Measurements from ENCODE around the gene RTBDN.

RTBDN gene

DNA sequence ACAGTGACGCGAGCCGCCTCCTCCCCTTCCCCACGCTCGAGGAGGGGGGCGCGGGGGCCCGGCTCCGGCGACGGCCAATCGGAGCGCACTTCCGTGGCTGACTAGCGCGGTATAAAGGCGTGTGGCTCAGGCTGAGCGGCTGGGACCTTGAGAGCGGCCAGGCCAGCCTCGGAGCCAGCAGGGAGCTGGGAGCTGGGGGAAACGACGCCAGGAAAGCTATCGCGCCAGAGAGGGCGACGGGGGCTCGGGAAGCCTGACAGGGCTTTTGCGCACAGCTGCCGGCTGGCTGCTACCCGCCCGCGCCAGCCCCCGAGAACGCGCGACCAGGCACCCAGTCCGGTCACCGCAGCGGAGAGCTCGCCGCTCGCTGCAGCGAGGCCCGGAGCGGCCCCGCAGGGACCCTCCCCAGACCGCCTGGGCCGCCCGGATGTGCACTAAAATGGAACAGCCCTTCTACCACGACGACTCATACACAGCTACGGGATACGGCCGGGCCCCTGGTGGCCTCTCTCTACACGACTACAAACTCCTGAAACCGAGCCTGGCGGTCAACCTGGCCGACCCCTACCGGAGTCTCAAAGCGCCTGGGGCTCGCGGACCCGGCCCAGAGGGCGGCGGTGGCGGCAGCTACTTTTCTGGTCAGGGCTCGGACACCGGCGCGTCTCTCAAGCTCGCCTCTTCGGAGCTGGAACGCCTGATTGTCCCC lies 42.9 kb downstream of the RTBDN start, which contains the start of gene JUNB:
JUNB (plus strand) TSS at position 142 of the 706 bp plus-strand sequence; CDS start at position 428, 286 bp downstream.
- peak; percentile 99 for DNase-seq

DNA sequence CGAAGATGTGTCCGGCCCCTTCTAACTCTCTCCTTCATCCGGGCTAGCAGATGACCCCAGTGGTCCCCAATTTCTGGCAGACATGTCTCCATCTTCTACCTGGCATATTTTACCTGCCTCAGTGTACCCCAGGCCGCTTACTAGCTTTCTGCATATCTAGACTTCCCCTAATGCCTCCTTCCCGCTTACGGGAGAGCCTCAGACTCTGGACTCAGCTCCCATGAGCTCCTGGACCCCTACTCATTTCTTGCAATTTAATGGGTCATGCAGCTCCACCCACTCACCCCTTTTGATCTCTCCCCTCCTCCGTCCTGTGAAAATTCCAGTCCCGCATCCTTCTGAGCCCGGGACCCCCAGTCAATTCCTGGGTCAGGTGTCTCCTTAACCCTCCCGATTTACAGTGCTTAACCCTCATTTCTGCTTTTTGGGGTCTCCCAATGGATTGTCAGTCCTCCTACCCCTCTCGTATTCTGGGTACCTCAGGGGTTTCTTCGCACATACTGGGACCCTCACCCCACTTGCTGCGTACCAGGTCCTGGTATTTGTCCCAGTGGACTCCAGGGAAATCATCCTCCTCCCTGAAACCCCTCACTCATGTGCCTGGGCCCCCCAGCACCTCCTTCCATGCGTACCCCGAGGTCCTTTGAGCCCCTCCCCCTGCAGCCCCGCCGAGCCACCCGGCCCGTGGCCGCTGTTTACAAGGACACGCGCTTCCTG lies 43.6 kb downstream of the RTBDN start:
- DNase-seq = peak; percentile 58

DNA sequence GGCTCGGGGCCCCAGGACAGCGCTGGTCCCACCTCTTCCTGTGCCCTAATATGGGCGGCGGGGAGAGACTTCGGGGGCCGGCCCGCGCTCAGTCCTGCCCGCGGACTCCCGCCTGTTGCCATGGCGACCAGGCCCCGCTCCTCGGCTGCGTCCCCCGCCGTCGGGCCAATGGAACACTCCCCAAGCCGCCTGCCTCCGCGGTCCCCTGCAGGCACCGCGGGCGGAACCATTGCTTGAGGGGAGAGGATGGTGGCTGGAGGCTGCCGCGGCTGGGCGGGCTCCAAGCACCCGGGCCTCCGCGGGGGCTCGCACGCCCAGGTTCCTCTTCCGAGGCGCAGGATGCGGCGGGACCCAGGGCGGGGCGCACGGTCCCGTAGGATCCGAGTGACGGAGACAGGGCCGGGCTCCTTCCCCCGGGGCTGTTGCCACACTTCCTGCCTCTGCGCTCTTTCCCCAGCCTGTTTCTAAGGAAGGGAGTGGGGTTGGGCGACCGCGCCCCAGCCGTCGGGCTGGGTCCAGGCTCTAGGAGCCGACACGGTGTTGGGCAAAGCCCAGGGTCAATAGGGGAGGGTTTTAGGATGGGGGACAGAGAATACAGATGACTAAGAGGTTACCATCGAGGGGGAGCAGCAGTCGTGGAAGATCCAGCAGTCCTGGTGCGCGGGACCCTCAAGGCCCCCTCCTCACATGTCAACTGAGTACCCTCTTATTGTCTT lies 44.3 kb downstream of the RTBDN start:
- peak; percentile 99 for DNase-seq

DNA sequence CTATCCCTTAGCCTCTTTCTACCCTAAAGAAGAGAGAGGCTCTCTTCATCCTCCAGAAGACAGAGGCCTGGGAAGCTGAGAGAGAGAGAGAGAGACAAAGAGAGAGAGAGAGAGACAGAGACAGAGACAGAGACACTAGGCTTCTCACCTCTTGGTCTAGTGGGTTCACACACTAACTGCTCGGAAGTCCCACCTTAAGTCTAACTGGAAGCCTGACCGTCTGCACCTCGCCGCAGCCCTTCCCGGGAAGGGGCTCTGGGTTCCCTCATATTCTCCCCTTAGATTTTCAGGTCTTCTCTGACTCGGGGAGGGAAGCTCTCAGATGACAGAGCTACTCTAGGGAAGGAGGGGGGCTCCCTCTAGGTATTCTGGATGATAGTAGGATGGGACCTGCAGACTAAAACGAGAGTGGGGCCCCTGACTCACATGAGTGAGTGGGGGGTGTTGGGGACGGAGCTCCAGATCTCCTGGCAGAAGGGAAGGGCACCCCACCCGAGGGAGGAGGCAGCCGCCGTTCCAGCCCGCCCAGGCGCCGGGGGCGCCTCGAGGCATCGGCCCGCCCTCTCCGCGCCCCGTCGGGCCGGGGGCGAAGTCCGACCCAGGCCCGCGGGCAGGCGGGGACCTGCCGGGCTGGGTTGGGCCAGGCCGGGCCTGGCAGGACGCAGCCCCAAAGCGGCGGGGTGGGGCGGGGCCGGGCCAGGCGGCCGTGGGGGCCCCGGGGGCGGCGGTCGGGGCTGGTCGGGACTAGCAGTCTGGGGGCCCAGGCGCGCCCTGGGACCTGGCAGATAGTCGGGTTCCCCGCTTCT lies 45.1 kb downstream of the RTBDN start:
- DNase-seq = peak; percentile 95

DNA sequence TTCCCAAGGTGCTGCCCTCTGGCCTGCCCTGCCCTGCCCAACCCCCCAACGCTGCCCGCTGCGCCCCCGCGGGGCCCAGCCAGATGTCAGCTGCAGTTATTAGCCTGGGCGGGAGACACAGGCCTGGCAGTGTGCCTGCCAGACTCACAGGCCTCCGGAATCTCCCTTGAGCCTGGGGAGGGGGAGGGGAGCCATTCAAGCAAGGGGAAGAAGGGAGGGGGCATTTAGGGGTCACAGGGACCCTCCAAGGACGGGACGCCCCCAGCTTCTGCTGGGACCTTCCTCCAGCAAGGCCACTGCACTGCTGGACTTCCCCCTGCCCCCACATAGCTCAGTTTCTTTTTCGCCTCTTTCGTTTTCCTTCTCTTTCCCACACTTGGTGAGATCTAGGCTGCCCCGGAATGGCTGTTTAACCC lies 45.7 kb downstream of the RTBDN start:
- DNase-seq = peak; percentile 96

DNA sequence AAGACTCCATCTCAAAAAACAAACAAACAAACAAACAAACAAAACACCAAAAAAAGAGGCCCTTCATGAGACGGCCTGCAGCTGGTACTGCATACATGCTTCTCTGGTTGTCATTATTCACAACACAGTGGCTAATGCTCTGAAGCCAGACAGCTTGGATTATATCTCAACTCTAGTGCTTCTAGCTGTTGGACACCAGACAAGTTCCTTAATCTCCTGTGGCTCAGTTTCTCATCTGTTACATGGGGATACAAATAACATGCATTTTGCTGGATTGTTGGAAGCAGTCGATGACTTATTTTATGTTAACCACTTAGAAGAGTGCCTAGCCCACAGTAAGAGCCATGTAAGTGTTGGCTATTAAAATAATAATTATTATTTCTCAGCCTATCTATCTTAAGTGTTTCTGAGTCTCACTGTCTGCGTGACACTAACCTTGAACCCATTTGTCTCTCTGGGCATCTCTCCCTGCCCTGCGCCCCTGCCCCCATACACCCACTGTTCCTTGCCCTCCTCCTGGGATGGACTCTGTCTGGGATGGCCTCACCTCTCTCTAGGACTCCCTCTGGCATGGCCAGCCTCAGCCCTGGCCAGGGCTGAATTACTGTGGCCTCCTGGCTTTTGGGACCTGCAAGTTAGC lies 46.2 kb downstream of the RTBDN start:
- peak; percentile 56 for DNase-seq

DNA sequence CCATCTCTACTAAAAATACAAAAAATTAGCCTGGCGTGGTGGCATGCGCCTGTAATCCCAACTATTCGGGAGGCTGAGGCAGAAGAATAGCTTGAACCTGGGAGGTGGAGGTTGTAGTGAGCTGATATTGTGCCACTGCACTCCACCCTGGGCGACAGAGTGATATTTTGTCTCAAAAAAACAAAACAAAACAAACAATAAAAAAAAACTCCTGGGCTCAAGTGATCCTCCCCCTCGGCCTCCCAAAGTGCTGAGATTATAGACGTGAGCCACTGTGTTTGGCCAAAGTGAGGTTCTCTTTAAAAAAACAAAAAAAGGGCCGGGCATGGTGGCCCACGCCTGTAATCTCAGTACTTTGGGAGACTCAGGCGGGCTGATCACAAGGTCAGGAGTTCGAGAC lies 46.9 kb downstream of the RTBDN start:
- DNase-seq = no peak

DNA sequence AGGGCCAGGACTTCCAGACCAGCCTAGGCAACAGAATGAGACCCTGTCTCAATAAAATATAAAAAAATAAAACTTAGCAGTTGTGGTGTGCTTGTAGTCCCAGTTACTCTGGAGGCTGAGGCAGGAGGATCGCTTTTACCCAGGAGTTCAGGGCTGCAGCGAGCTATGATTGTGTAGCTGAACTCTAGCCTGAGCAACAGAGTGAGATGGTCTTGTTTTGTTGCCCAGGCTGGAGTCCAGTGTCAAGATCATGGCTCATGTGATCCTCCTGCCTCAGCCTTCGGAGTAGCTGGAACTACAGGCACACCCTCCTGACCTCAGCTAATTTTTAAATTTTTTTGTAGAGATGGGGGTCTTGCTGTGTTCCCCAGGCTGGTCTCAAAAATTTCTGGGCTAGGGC lies 47.4 kb downstream of the RTBDN start:
- no peak for DNase-seq

DNA sequence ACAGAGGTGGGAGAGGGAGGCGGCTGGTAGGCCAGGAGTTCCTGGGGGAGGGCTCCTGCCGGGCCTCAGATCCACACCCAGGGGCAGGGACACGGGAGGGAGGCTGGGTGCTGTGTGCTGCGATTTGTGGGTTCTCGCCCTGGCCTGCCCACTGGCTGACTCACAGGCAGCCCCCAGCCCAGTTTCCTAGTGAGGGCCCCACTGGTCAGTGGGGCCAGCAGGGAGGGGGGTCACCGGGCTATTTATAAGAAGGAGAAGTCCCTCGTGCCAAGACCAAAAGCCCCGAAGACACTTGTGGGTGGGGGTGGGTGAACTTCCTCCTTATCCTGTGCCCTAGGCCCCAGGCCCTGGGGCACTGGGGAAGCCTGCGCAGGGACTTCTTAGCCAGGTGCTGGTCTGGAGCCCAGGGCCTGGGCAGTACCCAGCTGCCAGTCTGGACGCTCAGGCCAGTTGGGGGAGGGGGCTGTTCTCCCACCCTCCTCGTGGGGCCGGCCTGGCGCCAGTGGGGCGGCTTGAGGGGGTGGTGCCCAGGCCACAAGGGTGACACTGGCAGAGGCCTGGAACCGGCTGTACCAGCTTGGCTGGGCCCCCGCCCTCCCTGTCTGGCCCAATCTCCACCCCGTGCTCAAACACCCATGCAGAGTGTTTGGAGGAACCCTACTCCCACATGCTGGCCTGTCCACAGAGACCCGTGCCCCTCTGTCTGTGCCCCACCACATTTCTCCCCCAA lies 48.1 kb downstream of the RTBDN start:
- peak; percentile 29 for DNase-seq

DNA sequence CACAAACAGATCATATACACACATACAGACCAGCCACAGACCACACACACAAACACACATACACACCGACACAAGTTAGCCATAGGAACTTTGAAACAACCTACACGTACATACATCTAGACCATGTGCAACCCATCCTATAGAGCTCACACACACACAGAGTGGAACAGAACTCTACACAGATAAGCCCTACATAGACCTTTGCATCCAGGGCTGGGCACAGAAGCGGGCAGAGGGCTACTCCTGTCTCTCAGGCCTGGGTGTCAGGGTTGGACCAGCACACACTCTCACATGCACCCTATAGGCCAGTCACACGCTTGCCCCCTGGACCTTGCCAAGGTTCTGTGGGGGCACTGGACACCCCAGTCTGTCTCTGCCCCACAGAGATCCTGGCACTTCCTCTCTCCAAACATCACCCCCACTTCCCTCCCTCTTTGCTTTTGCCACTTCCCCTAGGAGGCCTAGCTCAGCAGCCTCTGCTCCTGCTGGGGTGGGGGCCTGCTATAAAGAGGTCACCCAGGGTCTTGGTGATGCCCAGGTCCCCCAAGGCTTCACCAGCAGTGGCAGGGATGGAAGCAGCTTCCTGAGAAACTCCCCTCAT lies 48.8 kb downstream of the RTBDN start:
- peak; percentile 49 for DNase-seq

DNA sequence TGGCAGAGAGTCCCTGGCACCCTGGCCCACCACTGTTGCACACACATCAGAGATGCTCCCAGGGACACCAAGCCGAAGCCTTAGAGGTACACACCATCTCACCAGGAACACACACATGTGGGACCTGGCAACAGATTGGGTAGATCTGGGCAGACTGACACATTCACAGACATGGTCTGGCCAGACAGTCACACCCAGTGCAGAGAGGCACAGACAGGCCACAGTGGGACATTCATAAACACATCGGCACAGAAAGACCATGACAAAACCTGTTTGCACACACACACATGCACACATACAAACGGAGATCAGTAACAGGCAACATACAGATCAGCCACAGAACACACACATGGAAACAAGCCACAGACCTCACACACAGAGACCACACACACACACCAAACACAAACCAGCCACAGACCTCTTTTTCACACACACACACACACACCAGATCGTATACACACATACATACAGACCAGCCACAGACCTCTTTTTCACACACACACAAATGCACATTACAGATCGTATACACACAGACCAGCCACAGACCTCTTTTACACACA lies 49.4 kb downstream of the RTBDN start:
- peak; percentile 46 for DNase-seq

DNA sequence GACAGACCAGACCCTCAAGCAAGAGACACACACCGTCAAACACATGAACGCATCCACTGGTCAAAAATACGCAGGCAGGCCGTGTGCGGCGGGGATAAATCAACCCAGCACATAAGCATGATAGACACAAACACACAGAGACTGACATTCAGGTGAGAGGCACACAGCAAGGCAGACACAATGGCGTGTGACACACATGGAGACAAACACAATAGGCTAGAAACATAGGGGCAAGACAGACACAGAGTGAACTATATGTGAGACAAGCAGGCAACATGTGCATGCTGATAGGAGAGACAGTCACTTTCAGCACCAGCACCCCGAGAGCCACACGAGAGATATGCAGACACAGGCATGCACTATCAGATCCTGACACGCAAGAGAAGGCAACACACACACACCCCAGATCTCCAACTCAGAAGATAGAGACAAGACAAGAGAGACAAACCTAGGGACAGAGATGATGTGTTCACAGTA lies 49.9 kb downstream of the RTBDN start:
- DNase-seq = peak; percentile 46

DNA sequence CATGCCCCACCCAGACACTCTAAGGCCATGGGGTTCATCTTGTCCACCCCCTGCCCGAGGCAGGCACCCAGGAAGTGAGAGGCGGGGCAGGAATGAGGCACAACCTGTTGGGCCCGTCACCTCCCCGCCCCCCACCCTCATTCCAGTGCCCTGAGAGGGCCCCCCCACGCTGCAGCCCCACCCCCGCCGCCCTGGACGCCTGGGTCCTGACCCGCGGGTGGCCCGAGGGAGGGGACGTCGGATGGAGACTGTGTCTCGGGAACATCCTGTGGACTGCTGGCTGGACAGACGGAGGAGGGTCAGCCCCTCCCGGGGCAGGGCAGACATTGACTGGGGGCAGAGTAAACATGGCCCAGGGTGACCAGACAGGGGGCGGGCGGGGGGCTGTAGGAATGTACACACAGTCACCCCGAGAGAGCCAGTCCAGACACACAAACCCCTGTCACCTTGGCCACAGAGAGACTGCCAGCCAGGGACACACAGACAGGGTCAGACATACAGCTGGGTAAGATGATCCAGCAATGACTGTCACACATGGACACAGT lies 50.5 kb downstream of the RTBDN start:
- DNase-seq = peak; percentile 47

DNA sequence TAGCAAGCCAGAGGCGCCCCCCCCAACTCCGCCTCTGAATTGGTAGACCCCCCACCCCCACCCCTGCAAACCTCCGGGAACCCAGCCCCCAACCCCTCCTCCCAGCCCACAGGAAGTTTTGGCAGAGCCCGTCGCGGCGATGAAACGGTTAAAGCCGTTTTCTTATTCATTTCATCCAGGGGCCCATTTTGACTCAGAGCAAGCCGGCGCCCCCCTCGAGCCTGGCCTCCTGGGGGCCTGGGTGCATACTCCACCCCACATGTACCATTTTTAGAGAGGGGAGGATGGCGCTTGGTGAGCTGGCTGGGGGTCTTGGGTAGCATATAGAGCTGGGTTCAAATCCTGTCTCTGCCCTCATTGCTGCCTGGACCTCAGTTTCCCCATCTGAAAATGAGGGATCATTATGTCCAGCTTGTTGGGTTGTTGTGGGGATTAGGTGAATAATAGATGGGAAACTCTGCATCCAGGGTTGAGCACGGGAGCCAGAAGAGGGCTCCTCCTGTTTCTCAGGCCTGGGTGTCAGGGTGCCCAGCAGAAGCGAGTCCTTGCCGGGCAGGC lies 51.0 kb downstream of the RTBDN start:
- peak; percentile 70 for DNase-seq

DNA sequence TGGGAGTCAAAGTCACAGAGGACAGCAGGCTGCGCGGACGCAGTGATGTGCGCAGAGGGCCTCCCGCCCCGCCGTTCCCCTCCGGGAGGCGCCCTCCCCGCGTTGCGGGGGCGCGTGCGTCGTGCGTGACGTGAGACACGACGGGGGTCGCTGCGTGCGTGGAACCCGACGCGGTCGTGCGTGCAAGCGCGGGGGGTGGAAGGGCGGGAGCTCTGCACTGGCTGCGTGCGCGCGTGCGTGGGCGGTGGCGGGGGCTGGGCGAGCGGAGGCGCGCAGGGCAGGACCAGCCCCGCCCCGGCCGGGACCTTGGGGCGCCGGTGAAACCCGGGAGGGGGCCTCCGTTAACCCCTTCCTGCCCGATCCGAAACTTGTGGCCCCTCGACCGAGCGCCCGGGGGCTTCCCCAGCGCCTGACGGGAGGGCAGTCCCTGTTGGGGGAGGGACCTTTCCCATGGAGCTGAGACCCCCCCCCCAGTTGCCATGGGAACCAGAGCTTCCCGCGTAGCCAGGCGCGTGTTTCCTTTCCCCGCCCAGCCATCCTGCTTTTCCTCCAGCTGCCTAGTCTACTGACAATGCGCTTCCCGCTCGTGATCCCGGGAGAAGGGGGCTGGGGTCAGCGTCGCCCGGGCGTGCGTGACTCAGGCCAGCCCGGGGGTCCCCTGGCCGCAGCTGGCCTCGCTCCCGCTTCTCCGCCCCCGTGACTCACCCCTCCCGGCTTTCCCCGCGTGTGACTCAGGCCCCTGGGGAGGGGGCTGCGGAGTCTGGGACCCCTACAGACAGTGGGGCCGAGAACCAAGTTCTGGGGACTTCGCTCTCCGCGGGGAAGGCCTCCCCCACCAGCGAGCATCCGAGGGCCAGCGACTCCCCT lies 51.7 kb downstream of the RTBDN start:
- DNase-seq = peak; percentile 92

DNA sequence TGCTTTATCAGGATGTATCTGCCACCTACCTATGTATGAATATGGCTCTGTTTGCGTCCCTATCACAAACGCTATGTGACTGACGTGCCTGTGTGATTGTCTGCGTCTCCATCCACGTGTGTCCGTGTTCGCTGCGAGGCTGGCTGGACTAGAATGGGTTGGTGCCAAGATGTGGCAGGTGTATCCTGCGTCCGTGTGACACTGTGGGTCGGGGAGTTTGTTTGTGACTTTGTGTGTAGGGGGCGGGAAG lies 52.3 kb downstream of the RTBDN start:
- no peak for DNase-seq

DNA sequence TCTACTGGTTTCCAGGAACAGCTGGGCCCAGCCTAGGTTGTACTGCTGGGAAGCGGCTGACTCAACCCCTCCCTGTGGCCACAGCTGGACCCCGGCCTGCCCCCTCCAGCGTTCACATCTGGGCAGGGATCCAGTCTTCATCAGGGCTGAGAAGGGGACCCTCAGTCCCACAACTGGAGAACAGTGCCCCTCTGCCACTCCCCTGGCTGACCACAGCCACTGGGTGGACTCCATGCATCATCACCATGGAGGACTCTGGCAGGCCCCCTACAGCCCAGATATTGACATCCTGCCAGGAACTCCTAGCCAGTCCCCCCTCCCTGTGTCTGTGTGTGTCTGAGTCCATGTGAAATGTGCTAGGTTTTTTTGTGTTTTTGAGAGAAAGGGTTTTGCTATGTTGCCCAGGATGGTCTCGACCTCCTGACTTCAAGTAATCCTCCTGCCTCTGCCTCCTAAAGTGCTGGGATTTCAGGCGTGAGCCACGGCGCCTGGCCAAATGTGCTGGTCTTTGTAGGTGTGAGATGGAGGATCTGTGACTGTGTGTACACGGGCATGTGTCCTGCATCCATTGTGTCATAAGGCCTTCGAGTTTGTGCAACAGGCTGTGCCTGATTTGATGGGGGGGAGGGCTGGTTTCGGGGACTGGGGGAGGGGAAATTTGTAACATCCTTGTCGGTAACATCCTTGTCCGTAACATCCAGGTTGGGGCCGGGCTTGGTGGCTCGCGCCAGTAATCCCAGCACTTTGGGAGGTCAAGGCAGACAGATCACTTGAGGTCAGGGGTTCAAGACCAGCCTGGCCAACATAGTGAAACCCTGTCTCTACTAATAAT lies 55.0 kb downstream of the RTBDN start:
- peak; percentile 86 for DNase-seq

DNA sequence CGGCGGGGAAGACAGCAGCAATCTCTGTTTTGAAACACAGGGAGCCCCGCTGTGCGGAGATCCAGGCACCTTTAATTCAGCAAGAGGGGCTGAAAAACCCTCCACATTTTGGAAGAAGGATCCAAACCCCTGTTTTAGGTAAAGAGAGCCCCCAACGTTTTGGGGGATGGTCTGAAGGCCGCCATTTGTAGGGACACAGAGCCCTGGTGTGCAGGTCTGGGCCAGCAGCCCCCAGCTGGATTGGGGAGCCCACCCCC lies 55.5 kb downstream of the RTBDN start:
- no peak for DNase-seq

All from NCI-H69 (cell line).